B cell (primary cell): ENCODE measurements around the gene TUBA8.

Experiments
- CTCF ChIP-seq: fragments of 200-600 bp; IDR thresholded peaks from one replicate; pipeline ENCODE4 v1.8.0; 2022; ENCODE audit warnings: antibody characterized with exemption, mild to moderate bottlenecking
- EZH2 ChIP-seq: IDR thresholded peaks from 2 replicates; pipeline ENCODE4 v1.6.1; 2012; ENCODE audit warnings: borderline replicate concordance, low read depth, mild to moderate bottlenecking, moderate library complexity, low read length; ENCODE audit not compliant: insufficient read depth, poor library complexity, severe bottlenecking

DNA sequence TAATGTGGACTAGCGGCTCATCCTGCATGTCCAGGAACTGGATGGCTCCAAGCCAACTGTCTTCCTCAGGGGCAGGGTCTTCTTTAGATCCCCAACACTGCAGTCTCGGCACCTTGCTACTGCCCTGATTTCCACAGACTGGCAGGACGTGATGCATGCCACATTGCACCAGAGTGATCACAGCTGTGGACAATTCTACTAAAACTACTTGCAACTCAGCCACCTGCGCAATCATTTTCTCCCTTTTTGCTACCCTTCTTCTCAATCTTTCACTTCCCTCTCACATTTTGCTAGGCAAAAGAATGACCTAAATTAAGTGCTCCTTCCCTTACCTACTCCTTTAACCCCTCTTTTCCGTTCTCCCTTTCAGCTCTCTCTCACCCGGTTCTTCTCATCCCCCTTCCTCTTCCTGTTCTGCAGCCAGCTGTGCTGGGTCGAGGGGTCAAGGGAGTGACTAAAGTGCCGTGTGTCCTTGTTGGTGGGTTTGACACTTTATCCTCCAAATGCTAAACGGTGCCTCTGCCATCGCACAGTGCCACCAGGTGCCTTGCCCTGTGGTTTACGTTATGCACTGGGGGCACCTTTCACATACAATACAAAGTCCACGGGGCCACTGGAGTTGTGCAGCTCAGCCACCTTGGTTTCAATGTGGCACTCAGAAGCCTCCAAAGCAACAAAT, 44.3 kb upstream of the TUBA8 start:
- no peak for TF ChIP-seq CTCF
- no peak for TF ChIP-seq EZH2
